ENCODE results near the gene XYLB.

XYLB gene

GRCh38 chr3:38325256-38325655, 21.3 kb upstream of the XYLB start:
- no peak for DNase-seq

- no peak for DNase-seq
Observed at GRCh38 chr3:38327335-38328009, 19.1 kb upstream of the XYLB start.

- DNase-seq, result no peak
Observed at GRCh38 chr3:38331257-38332022, 15.1 kb upstream of the XYLB start.

- no peak for DNase-seq
Observed at GRCh38 chr3:38332201-38332600, 14.4 kb upstream of the XYLB start.

GRCh38 chr3:38334142-38335055, 12.2 kb upstream of the XYLB start:
- DNase-seq, result no peak

- no peak for DNase-seq
Observed at GRCh38 chr3:38335263-38335662, 11.3 kb upstream of the XYLB start.

- DNase-seq, result no peak
Observed at GRCh38 chr3:38337703-38338102, 8.9 kb upstream of the XYLB start.

GRCh38 chr3:38343797-38344594, 2.6 kb upstream of the XYLB start:
- no peak for DNase-seq

- DNase-seq, result no peak
Observed at GRCh38 chr3:38345879-38346586, 552 bp upstream of the XYLB start.

GRCh38 chr3:38347421-38348200, 1.0 kb downstream of the XYLB start:
- DNase-seq, result no peak

GRCh38 chr3:38348903-38349302, 2.3 kb downstream of the XYLB start:
- peak; percentile 23 for DNase-seq

- DNase-seq, result no peak
Observed at GRCh38 chr3:38349684-38350359, 3.2 kb downstream of the XYLB start.

GRCh38 chr3:38353151-38353550, 6.6 kb downstream of the XYLB start:
- DNase-seq, result no peak

- DNase-seq, result no peak
Observed at GRCh38 chr3:38354588-38355330, 8.2 kb downstream of the XYLB start.

GRCh38 chr3:38359038-38359437, 12.5 kb downstream of the XYLB start:
- no peak for DNase-seq

GRCh38 chr3:38360345-38360744, 13.8 kb downstream of the XYLB start:
- DNase-seq, result no peak

GRCh38 chr3:38361496-38361895, 14.9 kb downstream of the XYLB start:
- no peak for DNase-seq

GRCh38 chr3:38362825-38363224, 16.2 kb downstream of the XYLB start:
- no peak for DNase-seq

- no peak for DNase-seq
Observed at GRCh38 chr3:38364721-38365400, 18.3 kb downstream of the XYLB start.

All from CD4-positive, alpha-beta T cell treated with Interferon gamma for 1 hour (primary cell).